Frontal cortex (tissue), 4 donors: Measurements from ENCODE around the gene AP1G2. TPM values are rescaled to one million over a fixed set of nuclear protein-coding genes. Genes with fewer than 3 reads are reported as not detected.
"Not testable (repeated sequence)": the region's sequence is repeated elsewhere in the genome, so short reads cannot be mapped to it uniquely, and the experiment has no call there.

Experiments used
- DNase-seq, 2 donors: peaks; one replicate each; pipeline ENCODE4 v3.0.0; 2012; ENCODE audit warnings: low spot score in 2 of 2
- FAIRE-seq: peaks from 2 replicates; lab custom pipeline; 2012; peaks lifted over from hg19 to GRCh38; lab: Jason Lieb, UNC
- total RNA-seq: library from RNA; depleted of rRNA; stranded (reverse); fragments of >200 nt; gene quantifications from one replicate; pipeline ENCODE4 v1.2.3, GENCODE V29; 2014
- donor health status: control.
- donor health status: control.
- donor health status: control.

AP1G2 gene, protein sequence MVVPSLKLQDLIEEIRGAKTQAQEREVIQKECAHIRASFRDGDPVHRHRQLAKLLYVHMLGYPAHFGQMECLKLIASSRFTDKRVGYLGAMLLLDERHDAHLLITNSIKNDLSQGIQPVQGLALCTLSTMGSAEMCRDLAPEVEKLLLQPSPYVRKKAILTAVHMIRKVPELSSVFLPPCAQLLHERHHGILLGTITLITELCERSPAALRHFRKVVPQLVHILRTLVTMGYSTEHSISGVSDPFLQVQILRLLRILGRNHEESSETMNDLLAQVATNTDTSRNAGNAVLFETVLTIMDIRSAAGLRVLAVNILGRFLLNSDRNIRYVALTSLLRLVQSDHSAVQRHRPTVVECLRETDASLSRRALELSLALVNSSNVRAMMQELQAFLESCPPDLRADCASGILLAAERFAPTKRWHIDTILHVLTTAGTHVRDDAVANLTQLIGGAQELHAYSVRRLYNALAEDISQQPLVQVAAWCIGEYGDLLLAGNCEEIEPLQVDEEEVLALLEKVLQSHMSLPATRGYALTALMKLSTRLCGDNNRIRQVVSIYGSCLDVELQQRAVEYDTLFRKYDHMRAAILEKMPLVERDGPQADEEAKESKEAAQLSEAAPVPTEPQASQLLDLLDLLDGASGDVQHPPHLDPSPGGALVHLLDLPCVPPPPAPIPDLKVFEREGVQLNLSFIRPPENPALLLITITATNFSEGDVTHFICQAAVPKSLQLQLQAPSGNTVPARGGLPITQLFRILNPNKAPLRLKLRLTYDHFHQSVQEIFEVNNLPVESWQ
- 12.6 TPM for total RNA-seq

DNA sequence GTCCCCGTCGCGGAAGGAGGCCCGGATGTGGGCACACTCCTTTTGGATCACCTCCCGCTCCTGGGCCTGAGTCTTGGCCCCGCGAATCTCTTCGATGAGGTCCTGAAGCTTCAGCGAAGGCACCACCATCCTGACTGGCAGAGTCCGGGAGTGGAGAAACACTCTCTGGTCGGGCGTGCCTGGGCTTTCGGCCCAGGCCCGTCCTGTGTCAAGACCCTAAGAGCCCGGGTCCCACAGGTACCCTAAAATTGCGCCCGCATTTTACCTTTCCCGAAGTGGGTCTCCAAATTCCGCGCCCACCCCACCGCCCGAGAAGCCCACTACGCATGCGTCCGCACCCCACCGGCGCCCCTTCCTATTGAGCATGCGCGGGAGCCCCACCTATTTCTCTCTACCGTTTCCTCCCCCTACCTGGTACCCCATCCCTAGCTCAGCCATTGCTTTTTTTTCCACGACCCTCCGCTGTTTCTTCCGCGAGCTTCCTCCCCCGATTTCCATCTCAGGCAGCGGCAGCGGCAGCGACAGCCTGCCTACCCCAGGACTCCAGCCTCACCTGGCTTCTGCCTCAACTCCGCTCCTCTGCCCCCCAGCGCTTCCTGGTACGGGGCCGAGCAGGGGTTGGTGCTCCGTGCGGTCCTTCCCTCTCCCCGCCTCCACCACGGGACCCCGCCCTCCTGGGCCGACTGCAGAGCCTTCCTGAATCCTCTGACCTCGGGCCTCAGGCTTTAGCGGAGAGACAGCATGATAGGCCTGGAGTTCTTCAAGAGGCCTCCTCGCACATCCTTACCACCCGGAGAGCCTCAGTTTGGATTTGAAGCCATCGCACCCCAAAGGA, at the start of gene AP1G2:
TSS of gene AP1G2 (minus strand) at position 606 of the 835 bp plus-strand sequence. CDS start at position 129, 477 bp downstream.
- DNase-seq (peak in 1 of 2 donors; percentile 67), FAIRE-seq (no peak)

DNA sequence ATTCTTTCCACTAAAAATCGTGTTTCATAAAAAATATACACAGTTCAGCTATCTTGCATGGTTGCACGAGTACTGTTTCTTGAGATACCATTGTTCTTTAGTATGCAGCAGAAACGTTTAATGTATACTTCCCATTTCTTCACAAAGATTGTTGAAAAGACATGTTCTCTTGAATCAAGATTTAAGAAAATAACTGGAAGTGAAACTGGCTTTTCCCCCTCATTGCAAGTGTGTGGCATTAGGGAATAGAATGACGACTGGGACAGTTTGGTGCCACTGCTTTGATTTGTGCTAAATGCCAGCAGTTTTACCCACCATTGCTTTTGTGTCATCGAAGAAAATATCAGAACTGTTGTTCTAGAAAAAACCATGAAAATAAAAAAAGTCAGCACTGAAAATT, 48.3 kb upstream of the AP1G2 start:
- DNase-seq (no peak), FAIRE-seq (no peak)

DNA sequence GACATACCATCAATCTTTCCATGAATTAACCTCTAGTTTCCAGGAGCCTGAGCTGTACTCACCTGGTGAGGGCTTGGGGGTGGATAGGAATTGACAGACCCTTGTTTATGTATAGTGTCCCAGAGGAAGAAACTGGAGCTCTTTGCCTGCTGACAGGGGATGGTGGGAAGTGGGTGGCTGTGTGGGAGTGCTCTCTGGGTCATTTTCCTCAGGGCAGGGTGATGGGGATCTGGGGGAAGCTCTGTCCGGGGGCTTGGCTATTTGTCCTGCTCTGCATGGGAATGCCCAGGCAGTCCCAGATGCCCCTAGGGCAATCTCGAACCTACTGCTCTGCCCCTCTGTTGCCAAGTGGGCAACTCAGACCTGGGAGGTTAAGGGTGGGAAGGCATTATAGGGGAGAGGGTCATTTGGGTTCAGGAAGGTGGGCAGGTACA, 46.8 kb upstream of the AP1G2 start:
- FAIRE-seq (no peak), DNase-seq (no peak)

DNA sequence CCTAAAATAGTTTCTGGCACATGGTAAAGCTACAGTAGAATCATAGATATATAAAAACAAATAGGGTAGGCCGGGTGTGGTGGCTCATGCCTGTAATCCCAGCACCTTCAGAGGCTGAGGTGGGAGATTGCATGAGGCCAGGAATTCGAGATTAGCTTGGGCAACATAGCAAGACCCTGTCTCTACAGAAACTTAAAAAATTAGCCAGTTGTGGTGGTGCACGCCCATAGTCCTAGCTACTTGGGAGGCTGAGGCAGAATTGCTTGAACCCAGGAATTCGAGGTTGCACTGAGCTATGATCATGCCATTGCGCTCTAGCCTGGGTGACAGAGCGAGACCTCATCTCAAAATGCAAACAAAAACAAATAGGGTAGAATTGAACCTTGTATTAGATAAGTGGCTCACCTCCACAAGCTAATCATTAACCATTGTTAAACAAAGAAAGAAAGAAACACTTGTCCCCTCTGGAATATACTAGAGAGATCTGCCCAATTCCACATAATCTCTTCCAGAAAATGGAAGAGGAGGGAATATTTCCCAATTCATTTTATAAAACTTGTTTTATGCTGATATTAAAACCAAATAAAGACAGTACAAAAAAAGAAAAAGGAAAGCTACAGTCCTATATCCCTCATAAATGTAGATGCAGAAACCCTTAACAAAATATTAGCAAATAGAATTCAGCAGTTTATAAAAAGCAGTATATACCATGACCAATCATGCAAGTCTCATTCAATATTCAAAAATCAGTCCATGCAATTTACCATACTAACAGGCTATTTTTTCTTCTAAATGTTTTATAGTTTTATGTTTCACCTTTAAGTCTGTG, 45.9 kb upstream of the AP1G2 start:
- DNase-seq, result no peak
- no peak for FAIRE-seq

DNA sequence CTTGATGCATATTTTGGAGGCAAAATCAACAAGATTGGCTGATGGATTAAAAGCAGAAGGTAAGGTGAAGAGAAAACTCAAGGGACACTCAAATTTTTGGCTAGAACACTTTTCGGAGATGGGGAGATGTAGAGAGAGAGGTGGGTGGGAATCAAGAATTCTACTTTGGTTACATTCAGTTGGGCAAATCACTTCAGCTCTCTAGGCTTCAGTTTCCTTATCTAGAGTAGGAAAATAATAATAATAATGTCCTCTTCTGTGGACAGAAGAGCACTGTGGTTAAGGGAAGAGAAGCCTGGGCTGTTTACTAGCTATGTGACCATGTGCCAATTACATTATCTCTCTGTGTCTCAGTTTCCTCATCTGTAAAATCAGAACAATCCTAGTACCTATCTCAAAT, 45.2 kb upstream of the AP1G2 start:
- DNase-seq (no peak), FAIRE-seq (no peak)

DNA sequence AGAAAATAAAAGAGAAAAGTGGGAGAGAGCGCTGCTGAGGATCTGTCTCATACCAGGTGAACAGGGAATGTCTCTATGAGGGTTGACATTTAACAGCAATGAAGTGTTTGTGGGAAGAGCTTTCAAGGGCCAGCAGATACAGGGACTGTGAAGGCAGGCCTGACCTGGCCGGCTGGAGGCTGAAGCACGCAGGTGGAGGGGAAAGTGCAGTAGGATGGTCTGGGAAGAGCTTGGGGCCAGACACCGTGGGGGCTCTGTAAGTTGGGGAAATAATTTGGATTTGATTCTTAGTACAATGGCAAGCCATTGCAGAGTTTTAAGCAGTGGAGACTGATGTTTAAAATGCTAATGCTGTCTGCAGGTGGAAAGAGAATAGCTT, 44.8 kb upstream of the AP1G2 start:
- FAIRE-seq (no peak), DNase-seq (no peak)

DNA sequence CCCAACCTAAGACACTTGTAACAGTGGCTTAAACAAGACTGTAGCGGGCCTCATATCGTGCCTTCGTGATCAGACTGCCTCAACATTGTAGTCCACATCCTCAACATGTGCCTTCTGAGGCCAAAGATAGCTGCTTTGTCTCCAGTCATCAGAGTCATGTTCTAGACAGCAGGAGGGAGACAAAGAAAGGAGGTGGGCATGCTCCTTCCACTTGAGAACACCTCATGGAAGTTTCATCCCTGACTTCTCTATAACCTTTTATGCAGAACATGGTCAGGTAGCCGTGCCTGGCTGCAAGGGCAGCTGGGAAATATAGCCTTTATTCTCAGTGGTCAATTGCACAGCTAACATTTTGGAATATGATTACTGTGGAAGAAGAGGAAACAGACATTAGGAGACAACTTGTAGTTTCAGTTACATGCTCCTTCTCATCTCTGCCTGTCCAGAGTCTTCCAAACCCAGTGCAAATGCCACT, 43.3 kb upstream of the AP1G2 start:
- FAIRE-seq, result no peak
- DNase-seq, result no peak

DNA sequence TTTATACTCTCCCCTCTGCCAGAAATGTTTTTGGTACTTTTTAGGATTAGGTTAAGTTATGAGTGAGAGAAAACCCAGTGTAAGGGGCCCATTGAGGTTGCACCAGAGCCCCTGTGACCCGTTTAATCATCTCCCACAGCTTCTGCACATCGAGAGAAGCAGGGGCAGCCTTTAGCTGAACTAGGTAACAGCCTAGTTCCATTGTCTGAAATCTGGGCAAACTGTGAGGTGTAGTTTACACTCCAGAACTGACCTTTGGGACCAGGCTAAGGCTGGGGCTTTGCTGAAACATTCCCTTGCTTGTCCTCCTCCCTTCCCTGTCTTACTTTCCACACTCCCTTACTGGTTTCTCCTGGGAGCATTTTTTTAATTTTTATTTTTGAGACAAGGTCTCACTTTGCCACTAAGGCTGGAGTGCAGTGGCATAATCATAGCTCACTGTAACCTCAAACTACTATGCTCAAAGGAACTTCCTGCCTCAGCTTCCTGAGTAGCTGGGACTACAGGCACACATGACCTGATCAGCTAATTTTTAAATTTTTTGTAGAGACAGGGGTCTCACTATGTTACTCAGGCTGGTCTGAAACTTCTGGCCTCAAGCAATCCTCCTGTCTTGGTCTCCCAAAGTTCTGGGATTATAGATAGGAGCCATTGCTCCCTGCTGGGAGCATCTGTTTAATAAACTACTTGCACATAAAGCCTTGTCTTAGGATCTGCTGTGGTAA, 42.7 kb upstream of the AP1G2 start:
- FAIRE-seq (no peak), DNase-seq (no peak)

DNA sequence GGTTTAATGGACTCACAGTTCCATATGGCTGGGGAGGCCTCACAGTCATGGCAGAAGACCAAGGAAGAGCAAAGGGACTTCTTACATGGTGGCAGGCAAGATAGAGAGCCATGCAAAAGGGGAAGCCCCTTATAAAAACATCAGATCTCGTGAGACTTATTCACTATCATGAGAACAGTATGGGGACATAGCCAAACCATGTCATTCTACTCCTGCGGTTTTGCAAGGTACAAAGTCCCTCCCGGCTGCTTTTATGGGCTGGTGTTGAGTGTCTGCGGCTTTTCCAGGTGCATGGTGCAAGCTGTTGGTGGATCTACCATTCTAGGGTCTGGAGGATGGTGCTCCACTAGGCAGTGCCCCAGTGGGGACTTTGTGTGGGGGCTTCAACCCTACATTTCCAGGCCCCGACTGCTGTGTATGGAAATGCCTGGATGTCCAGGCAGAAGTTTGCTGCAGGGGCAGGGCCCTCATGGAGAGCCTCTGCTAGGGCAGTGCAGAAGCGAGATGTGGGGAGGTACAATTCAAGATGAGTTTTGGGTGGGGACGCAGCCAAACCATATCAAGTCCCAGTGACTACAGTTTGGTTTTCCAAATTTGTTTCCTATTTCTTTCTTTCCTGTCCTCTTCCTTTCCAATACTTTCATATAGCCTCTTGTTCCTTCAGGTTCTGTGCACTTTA, 42.0 kb upstream of the AP1G2 start:
- FAIRE-seq, DNase-seq: not testable (repeated sequence)

DNA sequence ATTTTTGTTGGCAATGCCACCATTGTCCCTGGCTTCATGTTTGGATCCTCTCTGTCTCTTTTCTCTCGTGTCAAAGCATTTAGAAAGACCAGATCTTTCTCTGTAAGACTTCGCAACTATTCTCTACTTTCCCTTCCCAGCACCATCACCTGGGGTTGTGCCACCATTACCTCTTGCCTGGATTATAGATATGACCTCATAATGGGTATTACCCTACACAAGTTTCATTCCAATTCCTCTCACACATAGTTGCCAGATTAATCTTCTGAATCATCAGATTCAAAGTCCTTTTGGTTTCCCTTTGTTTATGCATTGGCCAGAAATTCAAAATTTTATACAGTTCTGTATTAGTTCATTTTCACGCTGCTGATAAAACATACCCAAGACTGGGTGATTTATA, 41.4 kb upstream of the AP1G2 start:
- FAIRE-seq, result no peak
- no peak for DNase-seq

DNA sequence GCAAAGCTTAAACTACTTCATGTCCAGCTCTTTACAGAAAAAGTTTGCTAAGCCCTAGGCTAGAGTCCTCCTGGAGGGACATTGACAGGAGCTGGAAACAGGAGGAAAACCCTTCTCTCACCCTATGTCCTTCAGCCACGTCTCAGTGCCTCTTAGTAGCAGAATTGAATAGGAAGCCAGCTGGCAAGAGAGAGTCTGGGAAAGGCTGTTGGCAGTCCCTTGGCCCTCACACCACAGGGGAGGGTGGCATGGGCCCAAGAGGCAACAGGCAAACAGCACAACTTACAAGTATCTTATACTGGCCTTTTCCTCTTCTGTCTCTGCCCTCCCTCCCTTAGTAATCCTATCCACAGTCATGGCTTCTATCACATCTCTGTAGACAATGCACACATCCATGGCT, 40.9 kb upstream of the AP1G2 start:
- FAIRE-seq, result no peak
- no peak for DNase-seq

DNA sequence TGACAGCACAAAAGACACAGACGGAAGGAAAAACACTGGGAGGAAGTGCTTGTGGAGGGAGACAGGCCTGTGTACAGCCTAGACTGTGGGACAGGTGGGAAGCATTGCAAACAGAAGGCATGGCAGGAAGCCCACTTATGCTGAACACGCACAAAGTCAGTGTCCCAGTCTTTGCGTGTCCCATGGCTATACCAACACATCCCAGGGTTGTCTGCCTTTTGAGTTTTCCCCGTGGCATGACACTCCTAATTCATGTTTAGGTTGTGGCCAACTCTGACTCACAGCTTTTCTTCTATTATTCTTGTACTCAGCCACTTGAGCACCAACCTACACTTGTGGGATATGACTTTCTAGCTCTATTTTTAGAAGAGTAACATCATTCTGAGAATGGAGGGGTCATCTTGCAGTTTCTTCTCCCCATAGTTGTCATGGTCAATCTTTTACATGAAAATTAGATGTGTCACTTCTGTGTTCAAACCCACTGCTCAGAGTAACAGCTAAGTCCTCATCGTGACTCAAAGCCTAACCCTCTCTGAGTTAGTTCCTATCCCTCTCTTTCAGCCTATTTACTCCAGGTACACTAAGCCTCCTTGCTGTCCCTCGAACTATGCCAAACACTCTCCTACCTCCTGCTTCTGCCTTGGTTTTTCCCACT, 38.5 kb upstream of the AP1G2 start:
- no peak for FAIRE-seq
- no peak for DNase-seq

DNA sequence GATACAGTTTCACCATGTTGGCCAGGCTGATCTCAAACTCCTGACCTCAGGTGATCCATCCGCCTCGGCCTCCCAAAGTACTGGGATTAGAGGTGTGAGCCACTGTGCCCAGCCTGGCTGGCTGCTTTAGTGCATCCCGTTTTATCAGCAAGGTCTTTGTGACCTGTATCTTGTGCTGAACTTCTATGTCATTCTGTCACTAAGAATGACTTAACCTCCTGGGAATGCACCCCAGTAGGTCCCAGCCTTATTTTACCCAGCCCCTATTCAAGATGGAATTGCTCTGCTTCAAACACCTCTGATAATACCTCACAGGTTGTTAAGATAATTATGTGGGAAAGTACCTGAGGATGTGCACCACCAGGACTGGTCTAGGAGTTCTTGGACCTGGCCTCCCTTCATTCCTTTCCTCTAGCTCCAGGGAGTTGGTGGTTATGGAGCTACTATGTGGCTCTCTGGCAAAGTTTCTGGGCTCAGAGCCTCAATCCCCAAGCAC, 37.1 kb upstream of the AP1G2 start:
- DNase-seq (no peak), FAIRE-seq (no peak)

DNA sequence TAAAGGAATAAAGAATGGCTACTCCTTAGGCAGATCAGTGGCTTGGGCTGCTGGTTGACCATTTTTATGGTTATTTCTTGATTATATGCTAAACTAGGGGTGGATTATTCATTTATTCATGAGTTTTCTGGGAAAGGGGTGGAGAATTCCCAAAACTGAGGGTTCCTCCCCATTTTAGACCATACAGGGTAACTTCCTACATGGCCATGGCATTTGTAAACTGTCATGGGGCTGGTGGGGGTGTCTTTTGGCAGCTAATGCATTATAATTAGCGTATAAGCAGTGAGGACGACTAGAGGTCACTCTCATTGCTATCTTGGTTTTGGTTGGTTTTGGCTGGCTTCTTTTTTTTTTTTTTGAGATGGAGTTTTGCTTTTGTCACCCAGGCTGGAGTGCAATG, 36.6 kb upstream of the AP1G2 start:
- no peak for FAIRE-seq

DNA sequence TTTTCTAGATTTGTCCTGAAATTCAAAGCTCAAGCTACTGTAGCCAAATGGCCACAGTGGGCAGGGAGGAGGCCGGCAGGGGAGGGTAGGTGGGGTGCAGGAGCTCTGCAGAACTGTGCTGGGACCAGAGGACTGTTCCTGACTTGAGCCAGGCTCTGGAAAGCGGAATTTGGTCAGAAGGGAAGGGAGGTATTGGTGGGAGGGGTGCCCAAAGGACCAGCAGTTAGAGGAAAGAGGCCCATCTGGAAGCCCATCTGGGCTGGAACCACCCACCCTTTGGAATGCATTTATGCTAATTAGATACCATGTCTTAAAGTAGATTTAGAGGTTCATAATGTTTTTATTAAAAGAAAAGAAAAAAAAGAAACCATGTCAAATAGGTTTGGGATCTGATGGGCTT, 35.5 kb upstream of the AP1G2 start:
- FAIRE-seq, result no peak

More for the DNA sequence above, 36.6 kb upstream of the AP1G2 start:
- no peak for DNase-seq

DNA sequence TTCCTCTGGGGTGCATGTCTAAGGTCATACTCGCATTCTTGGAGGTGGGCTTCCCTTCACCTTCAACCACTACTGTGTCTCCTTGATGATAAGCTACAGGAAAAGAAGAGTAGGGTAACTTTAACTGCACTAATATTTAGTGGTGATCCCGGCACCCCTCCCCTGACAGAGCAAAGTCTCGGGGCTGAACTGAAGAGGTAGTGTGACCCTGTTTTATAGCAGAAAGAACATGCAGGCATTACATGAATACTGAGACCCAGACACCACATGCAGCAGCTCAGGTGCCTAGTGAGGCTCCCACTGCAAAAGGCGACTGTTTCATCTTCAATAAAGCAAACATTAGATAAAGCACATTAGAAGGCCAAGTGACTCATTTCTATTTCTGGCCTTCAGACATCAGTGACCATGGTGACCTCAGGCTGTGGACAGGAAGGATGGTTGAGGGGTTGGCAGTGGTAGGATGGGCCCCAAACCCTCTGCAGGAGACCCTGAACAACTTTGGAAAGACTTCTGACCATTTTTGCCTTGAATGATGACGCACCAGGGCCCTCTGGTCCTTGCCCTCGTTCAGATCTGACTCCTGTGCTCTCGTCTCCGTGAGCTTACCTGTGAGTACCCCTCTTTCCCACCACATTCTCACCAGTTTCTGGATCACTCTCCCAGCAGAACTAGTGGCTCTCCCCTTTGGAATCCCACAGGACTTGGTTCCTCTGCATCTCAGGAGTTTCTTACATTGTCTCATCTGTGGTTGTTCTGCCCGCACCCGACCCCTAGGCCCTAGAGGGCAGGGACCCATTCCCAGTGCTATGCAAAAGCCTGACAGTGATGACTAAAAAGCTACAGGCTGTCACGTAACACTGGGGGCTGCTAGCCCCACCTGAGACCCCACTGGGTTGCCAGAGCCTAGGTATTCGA, 34.8 kb upstream of the AP1G2 start:
- FAIRE-seq, result no peak
- DNase-seq, result no peak

More for the DNA sequence above, 35.5 kb upstream of the AP1G2 start:
- DNase-seq, result no peak

DNA sequence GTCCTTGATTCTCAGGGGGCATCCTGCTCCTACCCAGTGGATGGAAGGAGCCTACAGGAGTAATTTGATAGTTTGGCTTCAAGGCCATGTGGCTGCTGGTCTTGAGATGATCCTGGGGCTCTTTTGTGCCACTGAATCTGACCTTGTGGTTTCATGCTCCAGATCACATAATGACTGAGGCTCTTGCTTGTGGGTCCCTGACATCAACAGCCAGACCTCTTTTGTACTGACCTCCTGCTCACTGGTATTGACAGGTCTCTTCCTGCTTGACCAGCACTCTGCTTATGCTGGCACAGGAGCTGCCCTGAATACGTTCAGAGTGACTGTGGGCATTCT, 34.2 kb upstream of the AP1G2 start:
- DNase-seq (no peak), FAIRE-seq (no peak)
